Measurements from ENCODE around the gene C18orf63. TPM values are rescaled to one million over a fixed set of nuclear protein-coding genes. Genes with fewer than 3 reads are reported as not detected.

C18orf63 gene
- not detected in 5 replicates for total RNA-seq (2022; extraction: Qiagen RNA extraction; ENCODE audit: low read depth)

DNA sequence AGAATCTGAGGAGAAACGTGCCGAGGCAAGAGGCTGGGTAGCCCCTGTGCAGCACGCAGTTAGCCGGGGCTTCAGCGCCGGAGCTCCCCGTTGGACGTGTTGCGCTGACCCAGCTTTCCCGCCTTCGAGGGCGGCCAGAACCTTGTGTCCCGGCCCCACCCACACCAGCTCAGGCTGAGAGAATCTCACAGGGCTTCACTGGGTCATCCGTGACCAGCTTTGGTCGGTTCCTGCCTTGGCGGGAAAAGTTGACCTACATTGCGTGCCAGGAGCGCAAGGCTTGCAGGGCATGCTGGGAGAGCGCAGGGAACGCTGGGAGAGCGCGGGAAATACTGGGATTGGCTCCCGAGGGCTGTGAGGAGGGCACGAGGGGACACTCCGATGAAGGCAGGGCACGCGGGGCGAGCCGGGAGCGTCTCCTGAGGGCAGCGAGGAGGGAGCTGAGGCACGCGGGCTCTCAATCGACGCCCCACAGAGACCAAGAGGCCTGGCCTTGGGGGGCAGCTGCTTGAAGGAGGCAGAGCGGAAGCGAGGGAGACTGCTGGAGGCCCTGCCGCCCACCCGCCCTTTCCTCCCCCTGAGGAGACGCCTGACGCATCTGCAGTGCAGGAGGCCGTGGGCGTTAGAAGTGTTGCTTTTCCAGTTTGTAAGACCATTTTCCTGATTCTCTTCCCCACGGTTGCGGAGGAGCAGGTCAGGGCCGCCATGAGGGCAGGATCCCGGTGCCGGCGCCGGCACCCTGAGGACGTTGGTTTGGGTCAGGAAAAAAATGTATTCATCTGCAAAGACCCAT is at the start of gene C18orf63:
Gene C18orf63, plus strand, starts transcription at position 376 of the 793 bp plus-strand sequence. CDS start 2,027 bp downstream, outside the sequence.

DNA sequence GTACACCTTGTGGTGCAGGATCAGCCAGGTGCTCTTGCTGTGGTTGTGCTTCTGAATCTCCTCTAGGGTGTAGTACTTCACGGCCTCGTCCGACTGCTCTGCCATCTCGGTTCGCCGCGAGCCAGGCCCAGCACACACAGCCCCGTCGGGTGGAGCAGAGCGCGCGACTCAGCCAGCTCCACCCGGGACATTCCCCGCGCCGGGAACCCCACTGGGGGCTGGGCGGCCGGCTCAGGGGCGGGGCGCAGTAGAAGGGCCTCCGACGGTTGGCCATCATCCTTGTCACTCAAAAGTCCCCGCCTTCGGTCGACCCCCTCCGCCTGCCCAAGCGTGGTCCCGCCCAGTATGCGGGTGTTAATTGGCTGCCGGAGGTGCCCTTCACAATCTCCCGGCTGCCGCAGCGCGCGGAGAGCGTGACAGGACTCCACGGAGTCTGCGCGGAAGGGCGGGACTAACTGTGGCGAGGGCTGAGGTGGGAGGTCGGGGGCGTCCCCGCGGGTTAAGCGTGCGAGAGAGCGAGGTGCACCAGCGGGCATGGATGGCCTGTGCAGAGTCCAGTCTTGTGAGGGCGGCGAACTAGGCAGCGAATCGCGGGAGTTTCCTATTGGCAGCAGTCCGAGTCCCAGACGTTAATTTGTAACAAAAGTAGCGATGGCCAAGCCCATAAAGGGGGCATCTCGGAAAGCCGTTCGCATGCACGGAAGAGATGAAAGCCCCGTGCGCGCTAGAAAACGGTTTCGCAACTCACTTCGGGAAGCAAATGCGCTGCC is 23.7 kb upstream of the C18orf63 start, which contains the start of gene CYB5A:
Gene CYB5A, minus strand, starts transcription at position 193 of the 770 bp plus-strand sequence. Its CDS starts 88 bp downstream, at position 105.

Other genes starting within 250 kb of the C18orf63 start
- gene FBXO15, start 168.0 kb upstream of the C18orf63 start, total RNA-seq (2022; extraction: Qiagen RNA extraction; ENCODE audit: low read depth): 0.54 to 1.6 TPM (median 0.84 TPM) in 5 replicates
- 48.7 to 62.4 TPM (median 58.4 TPM) in 5 replicates for gene TIMM21, start 167.3 kb upstream of the C18orf63 start, total RNA-seq (2022; extraction: Qiagen RNA extraction; ENCODE audit: low read depth)
- 119 to 142 TPM (median 134 TPM) in 5 replicates for gene CYB5A, start 23.9 kb upstream of the C18orf63 start, total RNA-seq (2022; extraction: Qiagen RNA extraction; ENCODE audit: low read depth)
- not detected in 5 replicates for gene DIPK1C, start 141.5 kb downstream of the C18orf63 start, total RNA-seq (2022; extraction: Qiagen RNA extraction; ENCODE audit: low read depth)
- gene CNDP2, start 180.5 kb downstream of the C18orf63 start, total RNA-seq (2022; extraction: Qiagen RNA extraction; ENCODE audit: low read depth): 69.4 to 95.1 TPM (median 78.3 TPM) in 5 replicates
- gene CNDP1, start 218.7 kb downstream of the C18orf63 start, total RNA-seq (2022; extraction: Qiagen RNA extraction; ENCODE audit: low read depth): not detected in 5 replicates

Data from A549 treated with RU486 at 1 μM for 4 hours (cell line).